LNCAP (cell line): ENCODE data around the gene MEGF11.

Source experiments
- CTCF ChIP-seq: fragments of 450-650 bp; IDR thresholded peaks from 2 replicates; pipeline ENCODE4 v1.5.1; 2017; ENCODE audit warnings: mild to moderate bottlenecking

The MEGF11 gene

GRCh38 chr15:66115568-66116206 lies 137.9 kb downstream of the MEGF11 start:
- no peak for TF ChIP-seq CTCF

GRCh38 chr15:66114863-66115425 lies 138.6 kb downstream of the MEGF11 start:
- no peak for TF ChIP-seq CTCF

GRCh38 chr15:66112388-66112787 lies 141.2 kb downstream of the MEGF11 start:
- no peak for TF ChIP-seq CTCF

GRCh38 chr15:66111363-66111762 lies 142.2 kb downstream of the MEGF11 start:
- TF ChIP-seq CTCF: no peak

GRCh38 chr15:66110864-66111263 lies 142.7 kb downstream of the MEGF11 start:
- no peak for TF ChIP-seq CTCF

- no peak for TF ChIP-seq CTCF
Observed at GRCh38 chr15:66109826-66110225, 143.7 kb downstream of the MEGF11 start.

GRCh38 chr15:66108483-66109265 lies 144.9 kb downstream of the MEGF11 start:
- TF ChIP-seq CTCF: no peak
